ENCODE data around the gene RGS19. TPM values are rescaled to one million over a fixed set of nuclear protein-coding genes. Genes with fewer than 3 reads are reported as not detected.

RGS19 gene
- total and polyA plus RNA-seq, 2 of the 8 experiments (the other 6 are each of a cell fraction or from before 2014, with no cell fraction given): 12.7 to 16.8 TPM

DNA sequence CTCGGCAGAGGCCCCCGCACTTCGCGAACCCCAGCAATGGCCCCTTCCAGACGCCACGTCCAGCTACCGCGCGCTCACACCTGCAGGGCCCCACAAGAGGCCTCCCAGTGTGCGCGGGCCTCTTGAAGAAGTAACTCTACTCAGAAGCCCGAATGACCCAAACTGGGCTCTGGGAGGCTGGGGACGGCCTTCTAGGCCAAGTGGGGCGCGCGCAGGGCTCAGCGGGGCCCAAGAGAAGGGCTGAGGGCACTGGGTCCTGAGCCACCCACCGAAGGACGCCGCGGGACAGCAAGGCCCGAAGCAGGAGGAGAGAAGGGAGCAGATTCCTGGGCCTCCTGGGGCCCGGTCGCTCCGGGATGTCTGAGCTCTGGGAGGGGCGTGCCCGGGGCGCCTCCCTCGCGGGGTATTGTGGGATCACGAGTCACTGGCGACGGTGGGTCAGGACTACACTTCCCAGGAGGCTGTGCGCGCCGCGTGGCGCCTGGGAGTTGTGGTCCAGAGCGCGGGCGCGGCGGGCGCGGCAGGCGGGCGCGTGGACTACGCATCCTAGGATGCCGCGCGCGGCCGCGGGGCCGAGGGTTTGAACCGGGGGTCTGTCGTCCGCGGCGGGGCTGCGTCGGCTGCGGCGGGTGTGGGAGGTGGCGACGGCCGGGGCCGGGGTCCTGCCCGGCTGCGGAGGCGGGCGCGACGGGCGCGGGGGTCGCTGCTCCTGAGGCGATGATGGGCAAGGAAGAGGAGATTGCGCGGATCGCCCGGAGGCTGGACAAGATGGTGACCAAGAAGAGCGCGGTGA lies 16.5 kb downstream of the RGS19 start, which contains the start of gene TCEA2 (continued):
- TF ChIP-seq PHF8 (conservative IDR thresholded peaks at IDR 0.05; ENCODE audit: low read depth, low read length) (peak; percentile 41), CHD2 (IDR thresholded peaks at IDR 0.05; ENCODE audit: low read length) (0 out of 2 replicates have a peak, but pooled peaks have one; percentile 23), SP2 (IDR thresholded peaks at IDR 0.05; ENCODE audit: low read length) (no peak), BACH1 (IDR thresholded peaks at IDR 0.05; ENCODE audit: low read length) (peak; percentile 44; the same call in 1 of the 2 replicates), EP300 (IDR thresholded peaks at IDR 0.05; ENCODE audit: borderline replicate concordance in 1 of 2, low read depth in 2 of 2, low read length in 2 of 2) (no peak), POLR2A (IDR thresholded peaks at IDR 0.05; ENCODE audit: control extremely low read depth in 1 of 2, low read depth in 2 of 2, low read length in 2 of 2) (peak in 1 of 2 experiments; percentile 21; a peak in 1 of 3 replicates), GABPA (IDR thresholded peaks at IDR 0.05; ENCODE audit: borderline replicate concordance, insufficient read depth, low read length) (no peak), BCL11A (IDR thresholded peaks at IDR 0.05; ENCODE audit: low read depth in 2 of 2, low read length in 2 of 2) (no peak), SRF (IDR thresholded peaks at IDR 0.05; ENCODE audit: low read depth, low read length) (peak; percentile 24; the same call in 1 of the 2 replicates), SIN3A (conservative IDR thresholded peaks at IDR 0.05 in 1 of 2, IDR thresholded peaks at IDR 0.05 in 1 of 2; ENCODE audit: low read depth in 1 of 2, low read length in 2 of 2) (peak; percentile 30 to 87; a peak in 2 of 4 replicates), CREB1 (IDR thresholded peaks at IDR 0.05) (peak; percentile 74), TAF1 (IDR thresholded peaks at IDR 0.05; ENCODE audit: low read depth, low read length) (peak; percentile 38), JUND (IDR thresholded peaks at IDR 0.05; ENCODE audit: low read length) (no peak), KDM4A (IDR thresholded peaks at IDR 0.05; ENCODE audit: low read depth, low read length, severe bottlenecking) (peak; percentile 95), SIX5 (IDR thresholded peaks at IDR 0.05; ENCODE audit: low read depth, low read length) (peak; percentile 99), EGR1 (IDR thresholded peaks at IDR 0.05; ENCODE audit: borderline replicate concordance, low read depth, low read length) (no peak), SUZ12 (IDR thresholded peaks at IDR 0.05; ENCODE audit: low read length) (no peak)
- TF ChIP-seq, protein P1, sequence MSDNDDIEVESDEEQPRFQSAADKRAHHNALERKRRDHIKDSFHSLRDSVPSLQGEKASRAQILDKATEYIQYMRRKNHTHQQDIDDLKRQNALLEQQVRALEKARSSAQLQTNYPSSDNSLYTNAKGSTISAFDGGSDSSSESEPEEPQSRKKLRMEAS (IDR thresholded peaks at IDR 0.05): peak; percentile 62; the same call in 1 of the 2 replicates
- TF ChIP-seq, protein P2, sequence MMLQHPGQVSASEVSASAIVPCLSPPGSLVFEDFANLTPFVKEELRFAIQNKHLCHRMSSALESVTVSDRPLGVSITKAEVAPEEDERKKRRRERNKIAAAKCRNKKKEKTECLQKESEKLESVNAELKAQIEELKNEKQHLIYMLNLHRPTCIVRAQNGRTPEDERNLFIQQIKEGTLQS (IDR thresholded peaks at IDR 0.05; ENCODE audit: insufficient read depth, low read depth, low read length): peak; percentile 64
- TF ChIP-seq, protein P3, sequence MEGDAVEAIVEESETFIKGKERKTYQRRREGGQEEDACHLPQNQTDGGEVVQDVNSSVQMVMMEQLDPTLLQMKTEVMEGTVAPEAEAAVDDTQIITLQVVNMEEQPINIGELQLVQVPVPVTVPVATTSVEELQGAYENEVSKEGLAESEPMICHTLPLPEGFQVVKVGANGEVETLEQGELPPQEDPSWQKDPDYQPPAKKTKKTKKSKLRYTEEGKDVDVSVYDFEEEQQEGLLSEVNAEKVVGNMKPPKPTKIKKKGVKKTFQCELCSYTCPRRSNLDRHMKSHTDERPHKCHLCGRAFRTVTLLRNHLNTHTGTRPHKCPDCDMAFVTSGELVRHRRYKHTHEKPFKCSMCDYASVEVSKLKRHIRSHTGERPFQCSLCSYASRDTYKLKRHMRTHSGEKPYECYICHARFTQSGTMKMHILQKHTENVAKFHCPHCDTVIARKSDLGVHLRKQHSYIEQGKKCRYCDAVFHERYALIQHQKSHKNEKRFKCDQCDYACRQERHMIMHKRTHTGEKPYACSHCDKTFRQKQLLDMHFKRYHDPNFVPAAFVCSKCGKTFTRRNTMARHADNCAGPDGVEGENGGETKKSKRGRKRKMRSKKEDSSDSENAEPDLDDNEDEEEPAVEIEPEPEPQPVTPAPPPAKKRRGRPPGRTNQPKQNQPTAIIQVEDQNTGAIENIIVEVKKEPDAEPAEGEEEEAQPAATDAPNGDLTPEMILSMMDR (IDR thresholded peaks at IDR 0.05; ENCODE audit: control extremely low read depth in 1 of 3, insufficient read depth in 1 of 3, low read depth in 1 of 3, low read length in 3 of 3): 0 out of 4 replicates have a peak, but pooled peaks of 1 of the 3 experiments have one; percentile 3
